Activated naive CD4-positive, alpha-beta T cell treated with anti-CD3 and anti-CD28 coated beads, Interleukin-2, amount 50 U/mL, for 72 hours (primary cell): ENCODE measurements around the gene KCNB1. TPM values are rescaled to one million over a fixed set of nuclear protein-coding genes. Genes with fewer than 3 reads are reported as not detected.

Experiments
- ATAC-seq, 2 donors: fragments of 150-1000 bp; cut with Tn5 transposase; 2 replicates each; pipeline ENCODE4 v1.10.0; 2021; ENCODE audit warnings: mild to moderate bottlenecking in 2 of 2, moderate library complexity in 2 of 2
- DNase-seq, 2 donors: peaks; one replicate each; pipeline ENCODE4 v3.0.0; 2021 to 2022; ENCODE audit warnings: low spot score in 2 of 2
- H3K27ac Mint-ChIP-seq, 2 donors: one replicate each; pipeline ENCODE4 v1.8.0; 2022; ENCODE audit warnings: mild to moderate bottlenecking in 2 of 2, mixed read lengths in 2 of 2
- H3K36me3 Mint-ChIP-seq, 2 donors: one replicate each; pipeline ENCODE4 v1.8.0; 2022; ENCODE audit warnings: mixed read lengths in 2 of 2
- H3K9me3 Mint-ChIP-seq, 2 donors: one replicate each; pipeline ENCODE4 v1.8.0; 2022; ENCODE audit warnings: mixed read lengths in 2 of 2
- total RNA-seq, 2 donors: library from RNA; stranded (reverse); gene quantifications; one replicate each; pipeline ENCODE4 v1.2.3, GENCODE V29; 2022

KCNB1 gene
- total RNA-seq, 2 donors from 2014 or later = not detected

DNA sequence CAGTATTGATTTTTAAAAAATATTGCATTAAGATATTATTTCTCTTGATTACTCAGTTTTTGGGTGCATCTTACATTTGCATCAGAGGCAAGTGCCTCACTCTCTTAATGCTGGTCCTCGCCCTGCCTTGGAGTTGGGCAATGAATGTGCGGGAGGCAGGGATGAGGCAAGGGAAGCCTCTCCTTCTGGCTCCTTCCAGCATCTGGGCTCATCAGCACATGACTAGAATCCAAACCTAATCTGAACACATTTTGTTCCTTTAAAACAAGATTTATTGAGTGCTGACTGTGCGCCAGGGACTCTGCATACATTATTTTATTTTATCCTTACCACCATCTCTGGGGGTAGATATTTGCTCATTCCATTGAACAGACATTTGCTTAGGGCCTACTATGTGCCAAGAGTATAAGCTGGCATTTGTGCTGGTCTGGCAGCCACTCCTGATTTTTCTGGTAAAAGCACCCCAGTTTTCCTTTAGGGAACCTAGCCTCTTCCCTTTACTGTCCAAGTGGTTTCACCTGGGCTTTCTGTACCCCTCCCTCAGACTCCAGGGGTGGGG is 132.7 kb downstream of the KCNB1 start:
- DNase-seq (no peak), ATAC-seq (no peak)
- no peaks in the 10 kb centered on the region for H3K9me3 Mint-ChIP-seq
- H3K36me3 Mint-ChIP-seq = no peaks in the 10 kb centered on the region
- no peak overlapping the region for H3K27ac Mint-ChIP-seq

DNA sequence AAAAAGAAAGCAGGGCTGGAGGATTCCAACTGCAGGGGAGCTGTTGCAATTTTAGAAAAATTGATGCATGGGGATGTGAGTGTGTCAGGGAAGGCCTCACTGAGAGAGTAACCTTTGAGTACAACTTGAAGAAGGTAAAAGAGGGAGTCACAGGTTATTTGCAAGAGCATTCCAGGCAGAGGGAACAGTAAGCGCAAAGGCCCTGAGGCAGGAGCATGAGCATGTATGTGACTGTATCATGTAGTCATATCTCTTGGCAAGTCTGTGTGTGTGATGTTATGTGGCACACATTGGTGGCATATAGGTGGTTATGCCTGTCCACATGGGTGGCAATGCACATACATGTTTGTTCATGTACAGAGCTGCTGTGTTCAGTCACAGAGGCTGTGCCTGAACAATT is 133.4 kb downstream of the KCNB1 start:
- Mint-ChIP-seq H3K27ac (no peak overlapping the region), H3K9me3 (no peaks in the 10 kb centered on the region), H3K36me3 (no peaks in the 10 kb centered on the region)
- ATAC-seq = no peak
- DNase-seq = no peak

DNA sequence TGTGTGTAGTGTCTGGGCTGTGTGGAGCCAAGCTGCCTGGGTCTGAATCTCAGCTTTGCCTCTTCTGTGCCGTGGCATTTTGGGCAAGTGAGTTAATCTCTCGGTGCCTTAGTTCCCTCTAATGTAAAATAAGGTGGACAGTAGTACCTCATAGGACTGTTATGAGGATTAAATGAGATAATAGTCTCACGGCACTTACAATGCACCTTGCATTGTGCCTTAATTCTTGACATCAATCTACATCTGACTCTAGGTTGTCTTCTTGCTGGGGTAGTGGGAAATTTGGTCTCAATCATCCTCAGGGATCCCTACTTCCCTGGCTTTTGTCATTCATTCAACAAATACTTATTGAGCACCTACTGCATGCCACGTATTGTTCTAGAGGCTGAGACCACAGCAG is 133.9 kb downstream of the KCNB1 start:
- Mint-ChIP-seq H3K9me3 (no peaks in the 10 kb centered on the region), H3K36me3 (no peaks in the 10 kb centered on the region), H3K27ac (no peak overlapping the region)
- DNase-seq = no peak
- no peak for ATAC-seq

DNA sequence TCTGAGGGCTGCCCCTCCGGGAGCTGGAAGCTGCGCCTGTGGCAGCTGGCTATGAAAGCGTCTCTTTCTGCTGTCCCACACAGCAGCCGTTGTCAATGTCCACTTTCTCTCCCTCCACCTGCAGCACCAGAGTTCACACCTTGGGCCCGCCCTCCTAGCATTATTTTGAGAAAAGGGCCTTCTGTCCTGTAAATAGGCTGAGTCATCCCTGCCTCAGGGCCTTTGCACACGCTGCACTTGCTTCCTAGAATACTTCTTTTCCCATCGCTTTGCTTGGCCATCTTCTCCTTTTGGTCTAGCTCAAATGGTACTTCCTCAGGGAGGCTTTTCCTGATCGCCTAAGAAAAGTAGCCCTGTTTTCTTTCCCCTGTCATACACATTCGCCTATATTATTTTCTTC is 135.3 kb downstream of the KCNB1 start:
- DNase-seq (no peak), ATAC-seq (no peak)
- Mint-ChIP-seq H3K9me3 (no peaks in the 10 kb centered on the region), H3K36me3 (no peaks in the 10 kb centered on the region), H3K27ac (no peak overlapping the region)

DNA sequence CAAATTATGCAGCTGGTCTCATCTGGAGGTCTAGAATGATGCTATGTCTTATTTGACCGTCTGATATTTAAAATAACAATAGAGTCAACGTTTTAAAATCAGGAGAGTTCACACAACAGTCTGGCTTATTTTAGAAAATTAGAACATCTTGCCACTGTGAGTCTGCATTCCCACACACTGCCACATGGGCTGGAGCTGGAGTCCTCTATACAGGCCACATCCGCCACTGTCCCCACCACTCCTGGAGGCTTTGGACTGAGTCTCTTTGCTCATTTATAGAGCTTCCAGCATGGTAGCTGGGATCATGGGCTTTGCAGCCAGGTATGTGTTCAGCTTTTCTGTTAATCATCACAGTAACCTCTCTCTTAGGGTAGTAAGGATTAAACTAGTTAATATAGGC is 135.8 kb downstream of the KCNB1 start:
- Mint-ChIP-seq H3K9me3 (no peaks in the 10 kb centered on the region), H3K27ac (no peak overlapping the region), H3K36me3 (no peaks in the 10 kb centered on the region)
- DNase-seq = no peak
- no peak for ATAC-seq

DNA sequence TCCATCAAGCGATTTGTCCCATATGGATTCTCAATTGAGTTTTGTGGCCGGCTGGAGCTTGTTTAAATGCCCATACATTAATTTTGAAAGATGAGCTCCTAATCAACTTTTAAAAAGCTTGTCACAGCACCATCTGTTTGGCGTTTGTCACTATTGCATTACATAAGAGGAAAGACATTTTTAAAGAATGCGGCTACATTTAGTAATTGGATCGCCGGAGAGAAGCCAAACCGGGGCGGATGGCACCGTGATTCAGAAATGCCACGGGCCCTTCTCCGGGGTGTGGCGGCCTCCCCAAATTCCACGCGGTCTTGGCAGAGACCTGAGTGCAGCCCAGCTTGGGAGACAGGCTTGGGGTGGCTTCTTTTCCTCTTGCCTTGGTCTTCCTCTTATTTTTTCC is 136.9 kb downstream of the KCNB1 start:
- Mint-ChIP-seq H3K36me3 (no peaks in the 10 kb centered on the region), H3K27ac (no peak overlapping the region), H3K9me3 (no peaks in the 10 kb centered on the region)
- no peak for DNase-seq
- ATAC-seq = no peak

DNA sequence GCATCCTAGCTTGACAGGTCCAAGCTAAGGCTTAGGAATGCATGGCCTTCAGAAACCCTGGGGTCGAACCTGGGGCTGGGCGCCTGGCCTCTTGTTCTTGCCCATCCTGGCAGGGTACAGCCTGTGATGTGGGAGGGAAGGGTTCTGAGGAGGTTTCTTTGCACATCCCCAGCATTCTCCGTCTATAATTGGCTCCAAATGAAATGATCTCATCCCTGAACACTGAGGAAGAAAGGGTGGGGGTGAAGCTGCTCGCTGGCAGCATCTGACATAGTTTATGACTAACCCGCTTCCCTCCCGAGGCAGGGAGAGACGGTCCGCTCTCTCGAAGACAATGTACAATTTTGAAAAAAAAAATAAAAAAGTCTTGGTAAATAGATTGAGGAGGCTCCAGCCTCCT is 137.5 kb downstream of the KCNB1 start:
- no peaks in the 10 kb centered on the region for H3K36me3 Mint-ChIP-seq
- no peak for ATAC-seq

DNA sequence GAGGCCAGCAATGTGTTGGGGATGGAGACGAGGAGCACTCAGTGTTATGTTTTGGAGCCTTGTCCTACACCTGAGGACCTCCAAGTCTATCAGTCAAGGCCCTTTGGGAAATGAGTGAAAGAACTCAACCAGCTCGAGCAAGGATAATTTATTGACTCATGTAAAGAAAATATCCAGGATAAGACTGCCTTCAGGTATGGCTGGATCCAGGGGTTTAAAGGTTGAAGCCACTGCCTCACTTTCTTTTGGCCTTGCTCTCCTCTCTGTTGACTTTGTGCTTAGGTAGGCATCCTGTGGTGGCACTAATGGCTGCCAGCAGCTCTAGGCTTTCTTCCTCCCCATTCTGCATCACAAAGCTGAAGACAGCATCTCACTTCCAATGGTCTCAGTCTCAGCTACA is 138.3 kb downstream of the KCNB1 start:
- no peaks in the 10 kb centered on the region for H3K9me3 Mint-ChIP-seq
- no peaks in the 10 kb centered on the region for H3K36me3 Mint-ChIP-seq
- DNase-seq (no peak), ATAC-seq (no peak)
- no peak overlapping the region for H3K27ac Mint-ChIP-seq

More for the DNA sequence above, 137.5 kb downstream of the KCNB1 start:
- H3K9me3 Mint-ChIP-seq = no peaks in the 10 kb centered on the region
- no peak for DNase-seq
- no peak overlapping the region for H3K27ac Mint-ChIP-seq

DNA sequence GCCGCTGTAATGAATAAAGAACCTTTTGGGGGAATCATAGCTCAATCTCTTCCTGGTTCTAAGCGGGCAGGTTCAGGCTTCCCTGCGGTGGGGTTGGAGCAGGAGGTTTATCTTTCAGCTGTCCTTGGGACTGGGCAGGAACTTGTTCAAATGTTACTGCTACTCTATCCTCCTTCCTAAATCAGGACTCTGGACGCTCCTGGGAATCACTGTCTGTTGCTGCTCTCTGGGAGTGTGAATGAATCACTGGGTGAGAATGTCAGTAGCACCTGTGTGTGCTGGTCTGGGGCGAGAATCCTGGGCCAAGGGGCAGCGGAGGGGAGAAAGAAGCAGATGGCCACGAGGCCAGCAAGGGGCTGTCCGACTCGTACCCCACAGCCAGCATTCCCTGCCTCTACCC is 139.2 kb downstream of the KCNB1 start:
- H3K27ac Mint-ChIP-seq = no peak overlapping the region
- no peaks in the 10 kb centered on the region for H3K9me3 Mint-ChIP-seq
- no peaks in the 10 kb centered on the region for H3K36me3 Mint-ChIP-seq
- ATAC-seq = no peak
- DNase-seq = no peak

DNA sequence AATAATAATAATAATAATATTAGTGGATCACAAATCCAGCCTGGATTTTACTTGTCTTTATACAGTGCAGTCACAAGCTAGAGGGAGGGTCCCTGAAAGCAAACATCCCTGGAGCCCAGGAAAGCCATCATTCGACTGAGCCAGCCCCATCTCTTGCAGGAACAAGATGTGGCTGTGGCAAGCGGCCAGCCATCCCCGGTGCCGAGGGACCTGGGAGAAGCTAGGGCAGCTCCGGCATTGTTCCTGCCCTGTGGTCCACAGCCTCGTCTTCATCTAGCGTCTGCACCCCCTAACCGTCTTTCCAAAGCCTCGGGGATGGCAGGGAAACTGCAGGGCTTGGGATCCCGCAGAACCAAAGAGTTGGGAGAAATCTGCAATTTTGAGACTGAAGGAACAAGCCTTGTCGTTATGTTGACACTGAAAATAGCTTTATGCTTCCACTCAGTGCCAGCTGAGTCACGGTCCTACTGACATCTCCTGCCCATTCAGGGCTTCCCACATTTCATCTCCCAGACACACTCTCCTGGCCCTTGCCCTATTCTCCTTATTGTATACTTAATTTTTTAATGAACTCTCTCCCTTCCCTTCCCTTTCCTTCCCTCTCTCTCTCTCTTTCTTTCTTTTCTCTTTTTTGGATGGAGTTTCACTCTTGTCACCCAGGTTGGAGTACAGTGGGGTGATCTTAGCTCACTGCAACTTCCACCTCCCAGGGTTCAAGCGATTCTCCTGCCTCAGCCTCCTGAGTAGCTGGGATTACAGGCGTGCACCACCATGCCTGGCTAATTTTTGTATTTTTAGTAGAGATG is 142.1 kb downstream of the KCNB1 start:
- no peak overlapping the region for H3K27ac Mint-ChIP-seq
- no peak for ATAC-seq
- H3K36me3 Mint-ChIP-seq = no peaks in the 10 kb centered on the region
- no peaks in the 10 kb centered on the region for H3K9me3 Mint-ChIP-seq
- no peak for DNase-seq

DNA sequence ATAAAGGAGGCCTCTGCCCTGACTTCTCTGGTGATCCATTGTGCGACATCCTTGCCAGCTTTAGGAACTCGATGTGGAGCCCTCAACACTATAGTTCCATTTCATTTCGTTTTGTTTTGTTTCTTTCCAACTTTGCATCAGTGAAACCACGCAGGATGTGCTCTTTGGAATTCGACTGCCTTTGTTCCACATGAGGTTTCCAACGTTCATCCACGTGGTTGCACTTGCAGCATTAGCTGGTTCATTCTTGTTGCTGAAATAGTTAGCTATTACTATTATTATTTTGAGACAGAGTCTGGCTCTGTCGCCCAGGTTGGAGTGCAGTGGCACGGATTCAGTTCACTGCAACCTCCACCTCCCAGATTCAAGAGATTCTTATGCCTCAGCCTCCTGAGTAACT is 143.3 kb downstream of the KCNB1 start:
- Mint-ChIP-seq H3K9me3 (no peaks in the 10 kb centered on the region), H3K36me3 (no peaks in the 10 kb centered on the region), H3K27ac (no peak overlapping the region)
- DNase-seq = no peak
- no peak for ATAC-seq

DNA sequence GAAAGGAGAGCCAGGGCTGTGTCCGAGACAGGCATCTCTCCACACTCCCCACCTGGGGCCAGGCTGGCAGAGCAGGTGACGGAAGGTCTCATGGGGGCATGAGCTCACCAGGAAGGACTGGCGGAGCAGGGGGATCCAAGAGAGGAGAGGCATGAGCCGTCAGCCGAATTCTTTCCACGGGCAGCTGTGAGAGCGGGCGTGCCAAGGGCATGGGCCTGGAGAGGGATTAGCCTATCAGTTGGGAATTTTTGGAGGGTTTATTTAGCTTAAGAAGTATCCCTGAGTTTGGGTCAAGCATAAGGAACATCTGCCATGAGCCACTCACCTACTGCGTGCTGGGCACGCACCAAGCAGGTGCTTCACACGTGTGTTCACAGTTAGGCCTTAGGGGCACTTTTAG is 144.4 kb downstream of the KCNB1 start:
- H3K9me3 Mint-ChIP-seq = no peaks in the 10 kb centered on the region
- no peak for DNase-seq
- no peaks in the 10 kb centered on the region for H3K36me3 Mint-ChIP-seq
- no peak overlapping the region for H3K27ac Mint-ChIP-seq
- ATAC-seq = no peak

DNA sequence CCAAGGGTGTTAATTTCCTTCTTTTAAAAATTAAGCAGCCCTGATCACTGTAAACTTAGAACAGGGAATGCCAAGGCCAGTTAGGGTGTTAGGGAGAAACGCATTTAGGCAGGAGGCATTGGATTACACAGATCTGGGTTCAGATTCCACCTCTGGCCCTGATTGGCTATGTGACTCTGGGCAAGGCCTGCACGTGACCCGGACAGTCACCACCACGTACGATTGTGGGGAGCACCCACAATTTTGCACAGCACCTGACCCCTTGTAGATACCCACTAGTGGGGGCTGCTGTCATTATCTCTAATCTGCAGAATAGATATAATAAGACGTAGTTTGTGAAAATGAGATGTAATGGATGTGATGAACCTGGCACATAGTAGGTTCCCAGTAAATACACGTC is 145.1 kb downstream of the KCNB1 start:
- ATAC-seq = no peak
- H3K9me3 Mint-ChIP-seq = no peaks in the 10 kb centered on the region
- H3K27ac Mint-ChIP-seq = no peak overlapping the region

DNA sequence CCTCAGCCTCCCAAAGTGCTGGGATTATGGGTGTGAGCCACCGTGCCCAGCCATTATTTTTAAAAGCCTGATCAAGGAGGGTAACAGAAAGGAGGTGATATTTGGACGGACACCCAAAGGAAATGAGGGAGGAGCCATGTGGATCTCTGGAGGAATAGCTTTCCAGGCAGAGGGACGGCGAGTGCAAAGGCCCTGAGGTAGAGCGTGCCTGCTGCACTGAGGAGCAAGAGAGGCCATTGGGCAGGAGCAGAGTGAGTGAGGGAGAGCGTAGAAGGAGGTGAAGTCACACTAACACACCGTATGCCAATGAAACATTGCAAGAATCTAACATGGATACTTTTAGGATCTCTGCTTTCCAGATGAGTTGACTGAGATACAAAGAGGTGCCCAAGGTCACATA is 145.7 kb downstream of the KCNB1 start:
- no peak for DNase-seq
- Mint-ChIP-seq H3K27ac (no peak overlapping the region), H3K9me3 (no peaks in the 10 kb centered on the region), H3K36me3 (no peaks in the 10 kb centered on the region)
- no peak for ATAC-seq

More for the DNA sequence above, 145.1 kb downstream of the KCNB1 start:
- no peaks in the 10 kb centered on the region for H3K36me3 Mint-ChIP-seq
- no peak for DNase-seq

DNA sequence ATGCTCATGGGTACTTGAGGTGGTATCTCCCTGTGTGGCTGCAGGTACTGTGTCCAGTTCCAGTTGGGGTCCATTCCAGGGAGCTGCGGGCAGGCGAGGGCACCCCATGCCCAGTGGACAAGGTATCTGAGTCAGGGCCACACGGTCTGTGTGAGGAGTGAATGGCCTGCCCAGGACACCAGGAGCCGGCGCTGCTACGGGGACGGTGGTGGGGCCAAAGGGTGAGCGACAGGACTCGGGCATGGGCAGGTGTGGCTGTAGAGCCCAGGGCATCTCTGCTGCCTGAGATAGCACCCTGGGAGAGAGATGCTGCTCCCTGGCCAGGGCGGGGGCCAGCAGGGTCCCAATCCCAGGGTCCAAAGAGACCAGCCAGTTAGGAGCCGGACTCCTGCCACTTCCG is 147.0 kb downstream of the KCNB1 start:
- no peaks in the 10 kb centered on the region for H3K36me3 Mint-ChIP-seq
- ATAC-seq (no peak), DNase-seq (no peak)

DNA sequence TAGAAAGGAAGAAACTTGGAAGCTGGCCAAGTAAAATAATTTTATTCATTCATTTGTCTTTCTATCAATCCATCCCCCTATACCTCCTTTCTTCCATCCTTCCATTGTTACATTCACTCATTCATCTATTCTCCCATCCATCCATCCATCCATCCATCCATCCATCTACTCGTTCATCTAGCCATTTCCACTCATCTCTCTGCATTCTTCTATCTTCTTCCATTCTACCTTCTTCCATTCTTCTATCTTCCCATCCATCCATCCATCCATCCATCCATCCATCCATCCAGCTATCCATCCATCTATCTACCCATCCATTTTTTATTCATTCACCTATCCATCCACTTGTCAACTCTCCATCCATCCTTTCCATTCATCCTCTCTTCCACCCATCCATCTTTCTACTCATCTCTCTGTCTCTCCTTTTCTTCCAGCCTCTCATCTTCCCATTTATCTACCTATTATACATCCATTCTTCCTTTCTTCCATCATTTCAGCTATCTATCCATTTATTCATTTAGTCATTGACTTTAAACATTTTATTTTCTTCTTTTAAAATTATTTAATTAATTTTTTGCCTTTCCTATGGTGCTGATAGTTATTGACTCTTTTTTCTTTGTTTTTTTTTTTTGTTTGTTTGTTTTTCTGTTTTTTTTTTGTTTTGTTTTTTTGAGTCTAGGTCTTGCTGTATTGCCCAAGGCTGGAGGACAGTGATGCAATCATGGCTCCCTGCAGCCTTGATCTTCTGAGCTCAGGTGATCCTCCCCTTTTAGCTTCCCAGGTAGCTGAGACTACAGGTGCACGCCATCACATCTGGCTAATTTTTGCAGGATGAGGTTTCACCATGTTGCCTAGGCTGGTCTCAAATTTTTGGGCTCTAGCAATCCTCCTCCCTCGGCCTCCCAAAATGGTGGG is 151.5 kb downstream of the KCNB1 start:
- Mint-ChIP-seq H3K27ac (no peak overlapping the region), H3K36me3 (no peaks in the 10 kb centered on the region), H3K9me3 (no peaks in the 10 kb centered on the region)
- ATAC-seq (no peak), DNase-seq (no peak)

More for the DNA sequence above, 147.0 kb downstream of the KCNB1 start:
- H3K27ac Mint-ChIP-seq = no peak overlapping the region
- H3K9me3 Mint-ChIP-seq = no peaks in the 10 kb centered on the region

DNA sequence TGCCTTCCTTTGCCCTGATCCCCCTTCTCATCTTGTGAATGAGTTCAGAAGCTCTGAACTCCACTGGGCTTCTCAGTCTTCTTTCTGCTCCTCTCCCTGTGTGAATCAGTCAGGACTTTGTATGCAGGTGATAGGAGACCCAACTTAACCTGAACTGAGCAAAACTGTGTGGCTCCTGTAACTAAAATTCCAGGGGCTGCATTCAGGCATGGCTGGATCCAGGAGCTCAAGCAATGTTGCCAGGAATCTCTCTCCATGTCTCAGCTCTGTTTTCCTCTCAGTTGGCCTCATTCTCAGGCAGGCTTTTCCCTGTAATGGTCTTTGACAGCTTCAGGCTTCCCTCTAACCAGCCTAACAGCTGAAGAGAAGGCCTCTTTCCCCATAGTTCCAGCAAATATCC is 153.7 kb downstream of the KCNB1 start:
- no peak for DNase-seq
- ATAC-seq = no peak
- Mint-ChIP-seq H3K36me3 (no peaks in the 10 kb centered on the region), H3K27ac (no peak overlapping the region), H3K9me3 (no peaks in the 10 kb centered on the region)
